ENCODE results near the gene UST.

The UST gene
- total RNA-seq: 14.2 to 19.0 reads per million in 2 donors

GRCh38 chr6:148746363-148747144, at the start of gene UST:
UST (plus strand) TSS chr6:148747030; CDS start chr6:148747431, 401 bp downstream.
- peak; percentile 30 for DNase-seq

- DNase-seq: peak; percentile 9
Measured at GRCh38 chr6:148697895-148698440, 48.9 kb upstream of the UST start.

DNA sequence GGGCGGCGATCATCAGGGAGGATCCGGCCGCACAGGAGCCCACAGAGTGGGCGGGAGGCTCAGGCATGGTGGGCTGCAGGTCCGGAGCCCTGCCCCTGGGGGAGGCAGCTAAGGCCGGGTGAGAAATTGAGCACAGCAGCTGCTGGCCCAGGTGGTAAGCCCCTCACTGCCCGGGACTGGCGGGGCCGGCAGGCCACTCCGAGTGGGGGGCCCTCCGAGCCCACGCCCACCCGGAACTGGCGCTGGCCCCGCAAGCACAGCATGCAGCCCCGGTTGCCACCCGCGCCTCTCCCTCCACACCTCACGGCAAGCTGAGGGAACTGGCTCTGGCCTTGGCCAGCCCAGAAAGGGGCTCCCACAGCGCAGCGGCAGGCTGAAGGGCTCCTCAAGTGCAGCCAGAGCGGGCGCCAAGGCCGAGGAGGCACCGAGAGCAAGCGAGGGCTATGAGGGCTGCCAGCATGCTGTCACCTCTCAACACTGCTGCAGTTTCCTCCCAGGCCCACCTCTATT, 48.1 kb upstream of the UST start:
- DNase-seq: no peak

GRCh38 chr6:148700047-148700715, 46.6 kb upstream of the UST start:
- DNase-seq: no peak

DNA sequence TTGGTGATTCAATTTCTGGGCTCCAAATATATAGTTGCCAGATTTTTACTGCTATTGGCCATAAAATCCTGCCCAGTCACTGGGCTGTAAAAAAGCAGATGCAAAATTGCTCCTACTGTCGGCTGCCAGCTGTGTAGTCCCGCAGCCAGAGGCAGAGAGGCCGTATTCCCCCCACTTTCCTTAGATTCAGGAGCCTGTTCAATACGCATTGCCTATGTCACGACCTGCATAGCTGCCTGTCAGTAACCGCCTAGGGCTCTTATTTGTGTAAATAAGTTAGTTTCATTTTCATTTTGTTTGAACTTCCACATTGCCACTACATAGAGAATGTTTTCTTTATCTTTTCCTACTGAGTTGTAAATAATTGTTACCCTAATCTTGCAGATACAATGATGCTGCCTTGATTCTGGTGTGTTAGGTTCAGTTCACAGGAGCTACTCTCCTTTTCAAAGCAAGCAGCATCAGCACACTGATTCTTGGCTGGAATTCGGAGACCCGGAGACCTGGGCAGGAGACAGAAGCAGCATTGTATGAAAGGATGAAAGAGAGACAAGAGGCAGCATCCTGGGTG, 46.0 kb upstream of the UST start:
- DNase-seq: no peak

DNA sequence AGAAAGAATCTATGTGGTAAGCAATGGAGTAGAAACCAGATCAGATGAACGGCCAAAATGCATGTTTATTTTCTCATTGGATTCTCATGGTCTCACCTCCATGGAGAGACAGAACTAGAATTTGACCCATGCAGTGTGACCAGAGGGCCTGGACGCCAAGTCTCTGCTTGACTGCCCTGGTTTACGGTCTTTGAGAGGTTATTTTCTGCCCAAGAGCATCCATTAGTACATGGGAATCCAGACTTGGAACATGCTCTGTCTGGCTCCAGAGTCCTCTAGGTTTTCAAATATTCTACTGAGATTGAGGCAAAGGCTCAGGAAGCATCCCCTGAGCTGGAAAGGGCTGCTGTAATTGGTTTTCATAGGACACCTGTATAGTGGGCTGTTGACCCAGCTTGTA, 45.5 kb upstream of the UST start:
- no peak for DNase-seq

- DNase-seq: no peak
Measured at GRCh38 chr6:148703900-148704299, 42.9 kb upstream of the UST start.

DNA sequence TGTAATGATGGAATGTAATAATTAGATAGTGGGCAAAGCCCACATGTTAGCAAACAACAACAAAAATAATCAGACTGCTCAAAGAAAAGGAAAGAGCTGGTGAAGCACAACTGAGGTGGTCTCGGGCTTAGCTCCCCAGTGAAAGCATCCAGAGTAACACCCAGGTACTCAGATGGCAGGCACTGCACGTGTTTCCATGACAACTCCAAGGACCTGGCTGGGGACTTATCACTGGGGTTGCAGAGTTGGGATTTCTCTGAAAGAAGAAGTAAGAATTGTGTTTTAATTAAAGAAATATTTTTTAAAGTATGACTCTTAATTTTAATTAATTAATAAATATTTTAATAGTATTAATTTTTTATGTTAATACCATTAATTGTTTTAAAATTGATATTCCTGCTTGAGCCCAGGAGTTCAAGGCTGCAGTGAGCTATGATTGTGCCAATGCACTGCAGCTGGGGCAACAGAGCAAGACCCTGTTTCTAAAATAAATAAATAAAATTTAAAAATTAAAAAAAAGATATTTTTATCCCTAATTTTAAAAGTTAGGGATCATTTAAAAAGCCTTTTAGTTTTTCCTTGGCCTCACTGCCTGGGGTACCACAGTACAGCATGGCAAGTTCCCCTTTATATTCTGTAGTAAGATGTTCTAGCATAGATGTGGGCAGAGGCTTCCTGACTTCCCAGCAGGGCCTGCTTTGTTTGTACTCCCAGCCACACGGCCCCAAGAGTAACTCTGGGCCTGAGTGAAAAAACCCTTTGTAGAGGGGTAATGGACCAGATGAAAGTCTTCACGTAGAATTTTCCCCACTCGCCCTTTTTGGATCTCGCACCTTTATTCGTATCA, 42.2 kb upstream of the UST start:
- no peak for DNase-seq

- DNase-seq: no peak
Measured at GRCh38 chr6:148708707-148709106, 38.1 kb upstream of the UST start.

DNA sequence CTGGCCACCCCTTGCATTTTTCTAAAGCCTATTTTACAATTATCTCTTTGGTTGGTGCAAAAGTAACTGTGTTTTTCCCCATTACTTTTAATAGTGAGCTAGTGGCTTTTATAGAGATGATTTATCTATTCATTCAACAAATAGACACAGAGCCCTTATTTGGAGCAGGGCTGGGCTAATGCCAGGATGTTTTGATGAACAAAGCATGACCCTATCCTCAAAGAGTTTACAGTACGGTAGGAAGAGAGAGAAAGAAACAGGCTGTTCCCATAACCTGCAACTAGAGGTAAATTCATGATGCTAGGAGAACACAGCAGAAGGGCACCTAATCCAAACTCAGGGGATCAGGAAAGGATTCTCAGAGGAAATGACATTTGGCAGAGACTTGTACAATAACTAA, 37.3 kb upstream of the UST start:
- no peak for DNase-seq

DNA sequence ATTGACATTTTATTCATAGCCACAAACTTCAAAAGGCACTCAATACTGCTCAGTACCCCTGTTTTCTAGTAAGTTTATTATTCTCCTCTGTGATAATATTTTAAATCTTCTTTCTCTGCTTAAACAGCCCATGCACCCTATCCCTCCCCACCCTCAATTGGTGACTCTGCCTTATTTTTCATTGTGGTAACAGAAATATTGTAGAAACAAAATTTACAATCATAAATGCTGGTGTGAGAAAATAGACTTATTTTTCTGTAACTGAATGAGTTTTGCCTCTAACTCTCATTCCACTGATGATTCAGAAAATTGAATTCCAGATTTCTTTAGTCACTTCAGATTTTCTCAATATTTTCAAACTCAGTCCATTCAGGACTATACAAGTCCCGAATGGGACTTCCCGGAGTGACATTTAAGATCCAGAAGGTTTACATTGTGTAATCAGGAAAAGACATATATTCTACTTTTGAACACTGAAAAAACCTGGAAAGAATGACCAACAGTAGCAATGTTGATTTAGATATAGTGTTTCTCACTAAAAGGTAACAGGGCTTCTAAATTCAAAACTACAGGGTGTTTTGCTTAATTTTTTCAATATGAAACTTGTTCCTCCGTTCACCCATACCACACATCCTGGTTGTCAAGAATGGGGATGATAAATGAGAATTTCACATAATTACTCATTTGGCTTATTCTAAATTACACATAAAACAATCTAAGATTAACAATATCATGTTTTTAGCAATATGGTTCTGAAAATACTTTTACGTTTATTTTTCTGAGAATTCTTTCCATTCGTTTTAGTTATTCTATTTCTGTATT, 34.8 kb upstream of the UST start:
- no peak for DNase-seq

GRCh38 chr6:148713033-148713738, 33.6 kb upstream of the UST start:
- DNase-seq: no peak

GRCh38 chr6:148713921-148714320, 32.9 kb upstream of the UST start:
- no peak for DNase-seq

DNA sequence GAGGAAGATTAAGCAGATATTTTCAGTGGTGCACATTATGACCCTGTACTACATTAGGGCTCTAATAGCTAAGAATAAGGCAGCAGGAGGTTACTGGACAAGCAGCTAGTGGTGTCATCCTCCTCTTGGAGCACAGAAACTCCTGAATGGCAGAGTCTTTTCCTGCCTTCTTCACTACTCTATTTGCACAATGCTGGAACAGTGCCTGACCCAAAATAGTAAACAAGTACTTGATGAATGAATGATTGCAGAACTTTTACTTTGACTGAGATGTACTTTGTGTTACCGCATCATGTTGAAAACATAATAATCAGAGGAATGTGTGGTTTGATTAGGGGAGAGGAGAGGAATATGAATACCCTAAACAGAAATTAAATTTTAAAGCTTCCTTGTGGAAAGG, 30.0 kb upstream of the UST start:
- DNase-seq: no peak

GRCh38 chr6:148720406-148720805, 26.4 kb upstream of the UST start:
- no peak for DNase-seq

- no peak for DNase-seq
Measured at GRCh38 chr6:148720897-148721296, 25.9 kb upstream of the UST start.

- no peak for DNase-seq
Measured at GRCh38 chr6:148723484-148723883, 23.3 kb upstream of the UST start.

DNA sequence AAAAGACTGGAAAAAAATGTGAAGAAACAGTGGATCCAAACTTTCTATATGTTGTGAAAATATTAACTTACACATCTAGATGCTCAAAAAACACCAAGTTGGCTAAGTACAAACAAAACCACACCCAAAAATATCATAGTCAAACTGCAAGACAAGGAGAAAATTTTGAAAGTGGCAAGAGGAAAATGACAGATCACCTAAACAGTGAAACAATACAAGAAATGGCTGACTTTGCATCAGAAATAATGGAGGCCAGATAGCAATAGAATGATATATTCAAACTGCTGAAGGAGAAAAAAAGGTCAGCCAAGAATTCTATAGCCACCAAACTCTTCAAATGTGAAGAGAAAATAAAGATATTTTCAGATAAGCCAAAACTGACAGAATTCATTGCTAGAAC, 22.4 kb upstream of the UST start:
- no peak for DNase-seq

- no peak for DNase-seq
Measured at GRCh38 chr6:148727104-148727503, 19.7 kb upstream of the UST start.

GRCh38 chr6:148735989-148736388, 10.8 kb upstream of the UST start:
- DNase-seq: no peak

Measured in activated gamma-delta T cell (primary cell).